A549 (cell line): ENCODE results near the gene KLHDC3. TPM values are rescaled to one million over a fixed set of nuclear protein-coding genes. Genes with fewer than 3 reads are reported as not detected.

Source experiments
- ATAC-seq, 2 experiments: fragments of 200-7000 bp in 1 of 2; fragments of >200 bp in 1 of 2; cut with Nextera tagmentation in 1 of 2; cut with Tn5 transposase in 1 of 2; 3 replicates each; pipeline versions ENCODE4 v1.8.0 to v1.9.1; 2018 to 2020; ENCODE audit warnings: mild to moderate bottlenecking in 1 of 2, moderate library complexity in 1 of 2
- CTCF ChIA-PET: fragments of 300-600 bp; sonication (Branson Sonifier 250); formaldehyde crosslinking; extraction: SDS; loops from one replicate; lab custom pipeline; 2021; ENCODE audit warnings: antibody characterized with exemption, inconsistent platforms; lab: Yijun Ruan, JAX
- POLR2A ChIA-PET: fragments of 350-600 bp; formaldehyde crosslinking; extraction: SDS; loops from one replicate; lab custom pipeline; 2021; ENCODE audit warnings: antibody characterized with exemption, inconsistent platforms; lab: Yijun Ruan, JAX
- DNase-seq, 2 experiments: peaks; one replicate each; pipeline versions ENCODE4 v3.0.0 to v3.0.0-alpha.2; 2011 to 2016; ENCODE audit warnings: low read depth in 1 of 2, low spot score in 1 of 2
- FAIRE-seq: peaks from 2 replicates; lab custom pipeline; 2011; peaks lifted over from hg19 to GRCh38; lab: Jason Lieb, UNC
- H3K27ac ChIP-seq, 2 experiments: fragments of >200 bp; sonication (Bioruptor Twin); formaldehyde crosslinking; 3 replicates each; pipeline ENCODE4 v1.5.1; 2016 to 2017
- H3K4me1 ChIP-seq: fragments of >200 bp; sonication (Bioruptor Twin); formaldehyde crosslinking; 3 replicates; pipeline ENCODE4 v1.6.1; 2016
- H3K4me2 ChIP-seq: fragments of >200 bp; sonication (Bioruptor Twin); formaldehyde crosslinking; 3 replicates; pipeline ENCODE4 v1.6.1; 2016
- H3K4me3 ChIP-seq: fragments of >200 bp; sonication (Bioruptor Twin); formaldehyde crosslinking; 3 replicates; pipeline ENCODE4 v1.5.1; 2016
- H3K9me3 ChIP-seq: fragments of >200 bp; sonication (Bioruptor Twin); formaldehyde crosslinking; 3 replicates; pipeline ENCODE4 v1.6.1; 2016
- BHLHE40 ChIP-seq: IDR thresholded peaks from 2 replicates; pipeline ENCODE4 v1.6.1; 2012; ENCODE audit warnings: low read depth, low read length, inconsistent platforms
- CBX8 ChIP-seq: fragments of 200-600 bp; sonication (generic); IDR thresholded peaks from 2 replicates; pipeline ENCODE4 v1.6.1; 2016
- CHD2 ChIP-seq: fragments of 150-350 bp; IDR thresholded peaks from 2 replicates; pipeline ENCODE4 v1.6.1; 2014; ENCODE audit warnings: low read length; ENCODE audit not compliant: partially characterized antibody
- E2F6 ChIP-seq: IDR thresholded peaks from 2 replicates; pipeline ENCODE4 v1.6.1; 2012; ENCODE audit warnings: low read depth, borderline replicate concordance
- EHF ChIP-seq: fragments of 250-450 bp; sonication (Bioruptor Pico); IDR thresholded peaks from 2 replicates; pipeline ENCODE4 v1.5.0; 2020; ENCODE audit warnings: mild to moderate bottlenecking
- EP300 ChIP-seq, 2 experiments: fragments of >200 bp; sonication (Bioruptor Twin); formaldehyde crosslinking; IDR thresholded peaks; 2 replicates in 1 of 2; 3 replicates in 1 of 2; pipeline ENCODE4 v1.6.1; 2016 to 2017
- FOSB ChIP-seq: fragments of 250-450 bp; sonication (Bioruptor Pico); IDR thresholded peaks from 2 replicates; pipeline ENCODE4 v1.5.0; 2020; ENCODE audit warnings: mild to moderate bottlenecking, moderate library complexity
- HDAC2 ChIP-seq: fragments of 200-600 bp; sonication (generic); IDR thresholded peaks from 2 replicates; pipeline ENCODE4 v1.6.1; 2016
- HOXB5 ChIP-seq: fragments of 250-450 bp; sonication (Bioruptor Pico); IDR thresholded peaks from 2 replicates; pipeline ENCODE4 v1.5.0; 2020; ENCODE audit warnings: mild to moderate bottlenecking, moderate library complexity
- JUN ChIP-seq, 2 experiments: fragments of >200 bp; sonication (Bioruptor Twin); formaldehyde crosslinking; IDR thresholded peaks; 2 replicates in 1 of 2; 3 replicates in 1 of 2; pipeline ENCODE4 v1.6.1; 2016 to 2017
- JUNB ChIP-seq: fragments of >200 bp; sonication (Bioruptor Twin); formaldehyde crosslinking; IDR thresholded peaks from 2 replicates; pipeline ENCODE4 v1.6.1; 2016
- MAZ ChIP-seq: fragments of 150-350 bp; IDR thresholded peaks from 2 replicates; pipeline ENCODE4 v1.6.1; 2014; ENCODE audit warnings: antibody characterized with exemption, low read depth, low read length, borderline replicate concordance
- NPAS2 ChIP-seq: fragments of 250-450 bp; sonication (Bioruptor Pico); IDR thresholded peaks from 2 replicates; pipeline ENCODE4 v1.8.0; 2022; ENCODE audit warnings: mild to moderate bottlenecking, moderate library complexity, borderline replicate concordance
- PBX3 ChIP-seq: IDR thresholded peaks from 2 replicates; pipeline ENCODE4 v1.6.1; 2012
- POLR2A ChIP-seq: IDR thresholded peaks from 2 replicates; pipeline ENCODE4 v1.6.1; 2012; ENCODE audit warnings: mild to moderate bottlenecking, low read length
- RCOR1 ChIP-seq: fragments of 150-350 bp; IDR thresholded peaks from 2 replicates; pipeline ENCODE4 v1.6.1; 2014; ENCODE audit warnings: antibody characterized with exemption, low read length, low read depth
- SREBF2 ChIP-seq: fragments of 450-650 bp; IDR thresholded peaks from 2 replicates; pipeline ENCODE4 v1.6.1; 2014; ENCODE audit warnings: mild to moderate bottlenecking, moderate library complexity
- TFCP2L1 ChIP-seq: fragments of 250-450 bp; sonication (Bioruptor Pico); IDR thresholded peaks from 2 replicates; pipeline ENCODE4 v1.5.0; 2021; ENCODE audit warnings: mild to moderate bottlenecking
- ZNF302 ChIP-seq: fragments of 250-450 bp; sonication (Bioruptor Pico); IDR thresholded peaks from 2 replicates; pipeline ENCODE4 v1.9.0; 2021; ENCODE audit warnings: inconsistent platforms, mild to moderate bottlenecking, moderate library complexity
- WGBS: methylation state at CpG from one replicate; pipeline ENCODE4 v1.1.6; 2017; ENCODE audit errors: missing lambda C conversion rate; 5-methylcytosine and 5-hydroxymethylcytosine counted together
- polyA plus RNA-seq, 4 experiments: library from polyadenylated mRNA; depleted of rRNA in 3 of 4; stranded (reverse); fragments of >200 nt; fragmentation: RNase III in 1 of 4; extraction: RNeasy Plus Mini Kit Qiagen cat#74134 plus additional on column Dnase treatment in 1 of 4; gene quantifications; 2 replicates in 3 of 4; 3 replicates in 1 of 4; pipeline ENCODE4 v1.2.3, GENCODE V29; 2011 to 2017
- TF ChIP-seq, protein P1 (sequence below): fragments of 450-650 bp; IDR thresholded peaks from 2 replicates; pipeline ENCODE4 v1.6.1; 2014; ENCODE audit warnings: antibody characterized with exemption
- TF ChIP-seq, protein P2 (sequence below): fragments of 150-350 bp; IDR thresholded peaks from 2 replicates; pipeline ENCODE4 v1.6.1; 2014; ENCODE audit warnings: low read depth, mild to moderate bottlenecking, low read length
- TF ChIP-seq, protein P3 (sequence below): IDR thresholded peaks from 2 replicates; pipeline ENCODE4 v1.6.1; 2012

KLHDC3 gene
- polyA plus RNA-seq, 2 of the 4 experiments (the other 2 are of a cell fraction), result 18.8 to 28.0 TPM

DNA sequence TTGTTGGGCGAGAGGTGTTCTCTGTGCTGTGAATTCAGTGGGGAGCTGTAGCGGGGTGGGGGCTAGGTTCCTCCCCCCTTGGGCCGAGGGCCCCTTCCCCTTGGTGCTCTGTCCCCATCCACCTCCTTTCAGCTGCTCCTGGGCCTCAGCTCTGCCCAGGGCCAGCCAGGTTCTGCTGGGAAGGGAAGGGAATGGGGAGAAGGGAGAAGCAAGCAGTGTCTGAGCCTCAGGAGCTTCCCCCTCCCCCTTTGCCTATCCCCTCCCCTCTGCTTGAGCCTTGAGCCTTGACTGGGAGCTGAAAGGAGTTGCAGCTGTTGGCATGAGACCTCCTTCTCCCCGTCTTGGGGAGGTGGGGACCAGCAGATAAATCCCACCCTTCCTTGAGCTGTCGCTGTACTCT, 6.8 kb downstream of the KLHDC3 start:
- POLR2A ChIA-PET, result interaction anchor here (0.6 to 1.6 kb wide), 5 partner anchors 9 to 91 kb away, joined by 3 to 6 read pairs (median 4); partner anchors contain the start of genes CNPY3, KLC4, MRPL2 and PPP2R5D
- TF ChIP-seq EP300 (IDR thresholded peaks at IDR 0.05), result no peak
- TF ChIP-seq SREBF2, result no peak
- TF ChIP-seq FOSB (CRISPR knock-in tag), result no peak
- TF ChIP-seq JUNB, result no peak
- no peak for TF ChIP-seq ZNF302
- no peak for TF ChIP-seq POLR2A
- TF ChIP-seq RCOR1, result no peak
- no peak for TF ChIP-seq BHLHE40
- TF ChIP-seq NPAS2 (CRISPR knock-in tag), result no peak
- no peak for TF ChIP-seq E2F6
- TF ChIP-seq PBX3, result no peak
- no peak for TF ChIP-seq TFCP2L1 (CRISPR knock-in tag)
- TF ChIP-seq EHF (CRISPR knock-in tag), result no peak
- TF ChIP-seq, protein P1, sequence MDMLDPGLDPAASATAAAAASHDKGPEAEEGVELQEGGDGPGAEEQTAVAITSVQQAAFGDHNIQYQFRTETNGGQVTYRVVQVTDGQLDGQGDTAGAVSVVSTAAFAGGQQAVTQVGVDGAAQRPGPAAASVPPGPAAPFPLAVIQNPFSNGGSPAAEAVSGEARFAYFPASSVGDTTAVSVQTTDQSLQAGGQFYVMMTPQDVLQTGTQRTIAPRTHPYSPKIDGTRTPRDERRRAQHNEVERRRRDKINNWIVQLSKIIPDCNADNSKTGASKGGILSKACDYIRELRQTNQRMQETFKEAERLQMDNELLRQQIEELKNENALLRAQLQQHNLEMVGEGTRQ, result no peak
- TF ChIP-seq CHD2, result no peak
- no peak for TF ChIP-seq HDAC2
- TF ChIP-seq, protein P2, sequence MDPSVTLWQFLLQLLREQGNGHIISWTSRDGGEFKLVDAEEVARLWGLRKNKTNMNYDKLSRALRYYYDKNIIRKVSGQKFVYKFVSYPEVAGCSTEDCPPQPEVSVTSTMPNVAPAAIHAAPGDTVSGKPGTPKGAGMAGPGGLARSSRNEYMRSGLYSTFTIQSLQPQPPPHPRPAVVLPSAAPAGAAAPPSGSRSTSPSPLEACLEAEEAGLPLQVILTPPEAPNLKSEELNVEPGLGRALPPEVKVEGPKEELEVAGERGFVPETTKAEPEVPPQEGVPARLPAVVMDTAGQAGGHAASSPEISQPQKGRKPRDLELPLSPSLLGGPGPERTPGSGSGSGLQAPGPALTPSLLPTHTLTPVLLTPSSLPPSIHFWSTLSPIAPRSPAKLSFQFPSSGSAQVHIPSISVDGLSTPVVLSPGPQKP, result no peak
- TF ChIP-seq, all 56 proteins: peak for 0
- CTCF ChIA-PET, result interaction anchor here (0.5 to 2.5 kb wide), 4 partner anchors 11 to 123 kb away, joined by 3 to 7 read pairs (median 4); no protein-coding TSS in a partner anchor
- DNase-seq (no peak), ATAC-seq (peak; percentile 33 to 45; a peak in 5 of 6 replicates), FAIRE-seq (no peak)
- 46% methylated on average over 5 of the region's 5 CpGs for WGBS
- Histone ChIP-seq H3K4me2 (peak overlapping the region; percentile 87), H3K27ac (peak overlapping the region; percentile 78 to 96), H3K9me3 (no peaks in the 10 kb centered on the region), H3K4me3 (peak overlapping the region; percentile 74), H3K4me1 (peaks cover 14% of the 10 kb centered on the region)

- DNase-seq (peak; percentile 58 to 79), ATAC-seq (peak; percentile 95 to 96), FAIRE-seq (no peak)
- Histone ChIP-seq H3K27ac (peak within 1 kb of the TSS; percentile 78 to 96), H3K4me2 (peak within 1 kb of the TSS; percentile 87), H3K4me3 (peak within 1 kb of the TSS; percentile 74), H3K9me3 (no peaks in the 10 kb centered on the region), H3K4me1 (peaks cover 14% of the 10 kb centered on the region)
- POLR2A ChIA-PET, result interaction anchor here (0.5 to 1.6 kb wide), 6 partner anchors 10 to 239 kb away, joined by 3 to 7 read pairs (median 4); partner anchors contain the start of genes BICRAL, CNPY3, KLC4 and MRPL2
- 10% methylated on average over 10 of the region's 56 CpGs for WGBS
- CTCF ChIA-PET, result interaction anchor here (0.5 to 2.5 kb wide), 4 partner anchors 12 to 122 kb away, joined by 3 to 7 read pairs (median 4); no protein-coding TSS in a partner anchor
- TF ChIP-seq JUNB (no peak), ZNF302 (no peak), MAZ (no peak), TFCP2L1 (CRISPR knock-in tag) (no peak), NPAS2 (CRISPR knock-in tag) (no peak), E2F6 (peak; percentile 64), EHF (CRISPR knock-in tag) (no peak), HOXB5 (CRISPR knock-in tag) (peak; percentile 21; the same call in 1 of the 2 replicates), JUN (IDR thresholded peaks at IDR 0.05) (peak; percentile 59 to 86; a peak in 4 of 5 replicates), CBX8 (no peak), POLR2A (peak; percentile 59), CHD2 (no peak)
- TF ChIP-seq, protein P3, sequence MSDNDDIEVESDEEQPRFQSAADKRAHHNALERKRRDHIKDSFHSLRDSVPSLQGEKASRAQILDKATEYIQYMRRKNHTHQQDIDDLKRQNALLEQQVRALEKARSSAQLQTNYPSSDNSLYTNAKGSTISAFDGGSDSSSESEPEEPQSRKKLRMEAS, result peak; percentile 72
These were observed 7.4 kb downstream of the KLHDC3 start, which contains the start of gene RRP36 for GRCh38 chr6:43021270-43022047. RRP36 (plus strand) TSS chr6:43021623; CDS start chr6:43021655, 32 bp downstream.
